SU-DHL-6 (cell line): ENCODE results near the gene ARSA.

ENCODE experiments used
- CTCF ChIP-seq: fragments of 200-600 bp; sonication (generic); IDR thresholded peaks from one replicate; pipeline ENCODE4 v1.5.1; 2017; ENCODE audit warnings: antibody characterized with exemption, mild to moderate bottlenecking, low read length, moderate library complexity; ENCODE audit not compliant: insufficient read depth, poor library complexity, severe bottlenecking
- EZH2phosphoT487 ChIP-seq: fragments of 200-600 bp; sonication (generic), shearing (Covaris generic); conservative IDR thresholded peaks from 2 replicates; pipeline ENCODE4 v1.6.1; 2018; ENCODE audit warnings: mild to moderate bottlenecking, antibody characterized with exemption, low read length, moderate library complexity, mixed read lengths

DNA sequence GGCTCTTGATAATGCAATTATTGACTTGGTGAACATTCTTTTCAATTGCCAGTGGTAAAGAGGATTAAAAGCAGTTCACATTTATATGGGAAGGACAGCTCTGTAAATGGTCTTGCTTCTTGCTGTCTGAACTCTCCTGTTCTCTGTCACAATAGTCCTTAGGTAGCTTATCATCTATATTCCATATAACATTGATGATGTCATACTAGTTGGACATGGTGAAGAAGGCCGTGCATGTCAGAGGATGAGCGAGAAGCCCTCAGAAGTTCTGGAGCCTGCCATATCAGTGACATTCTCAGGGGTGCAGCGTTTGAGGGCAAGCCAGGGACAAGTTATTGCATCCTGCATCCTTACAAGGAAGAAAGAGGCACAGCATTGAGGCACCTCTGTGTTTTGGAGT is 42.7 kb downstream of the ARSA start:
- TF ChIP-seq CTCF = no peak
- no peak for TF ChIP-seq EZH2phosphoT487
